H9 (cell line): ENCODE measurements around the gene RNF141. TPM values are rescaled to one million over a fixed set of nuclear protein-coding genes. Genes with fewer than 3 reads are reported as not detected.

Source experiments
- DNase-seq: peaks from one replicate; pipeline ENCODE4 v3.0.0-alpha.2; 2017
- H2AFZ ChIP-seq: one replicate; pipeline ENCODE4 v1.6.1; 2013; ENCODE audit warnings: mild to moderate bottlenecking, low read length, control low read depth, moderate library complexity
- H2AK5ac ChIP-seq: 2 replicates; pipeline ENCODE4 v1.6.1; 2013; ENCODE audit warnings: low read length, control low read depth, mixed read lengths; ENCODE audit not compliant: insufficient read length
- H2BK120ac ChIP-seq: one replicate; pipeline ENCODE4 v1.6.1; 2013; ENCODE audit warnings: low read depth, mild to moderate bottlenecking, low read length, control low read depth, inconsistent platforms; ENCODE audit not compliant: poor library complexity, severe bottlenecking
- H2BK12ac ChIP-seq: 2 replicates; pipeline ENCODE4 v1.6.1; 2013; ENCODE audit warnings: low read length, control low read depth, mixed read lengths, low read depth; ENCODE audit not compliant: insufficient read length
- H2BK15ac ChIP-seq: 2 replicates; pipeline ENCODE4 v1.6.1; 2013; ENCODE audit warnings: low read depth, low read length, control low read depth
- H2BK20ac ChIP-seq: one replicate; pipeline ENCODE4 v1.6.1; 2013; ENCODE audit warnings: low read depth, mild to moderate bottlenecking, low read length, control low read depth, inconsistent platforms; ENCODE audit not compliant: poor library complexity, severe bottlenecking
- H2BK5ac ChIP-seq: 2 replicates; pipeline ENCODE4 v1.6.1; 2013; ENCODE audit warnings: low read length, control low read depth, mixed read lengths; ENCODE audit not compliant: insufficient read length
- H3K14ac ChIP-seq: 2 replicates; pipeline ENCODE4 v1.6.1; 2013; ENCODE audit warnings: low read length, control low read depth; ENCODE audit not compliant: insufficient read depth
- H3K18ac ChIP-seq: 2 replicates; pipeline ENCODE4 v1.6.1; 2013; ENCODE audit warnings: low read depth, mild to moderate bottlenecking, mixed read lengths, low read length, control low read depth; ENCODE audit not compliant: insufficient read length
- H3K23ac ChIP-seq: 2 replicates; pipeline ENCODE4 v1.6.1; 2013; ENCODE audit warnings: low read length, control low read depth, mixed read lengths, low read depth; ENCODE audit not compliant: insufficient read length
- H3K23me2 ChIP-seq: 2 replicates; pipeline ENCODE4 v1.6.1; 2013; ENCODE audit warnings: low read depth, mild to moderate bottlenecking, mixed read lengths, low read length, control low read depth; ENCODE audit not compliant: insufficient read length, poor library complexity, severe bottlenecking
- H3K27ac ChIP-seq: 2 replicates; pipeline ENCODE4 v1.5.1; 2013; ENCODE audit warnings: low read length, control low read depth, mixed read lengths, low read depth; ENCODE audit not compliant: insufficient read length
- H3K27me3 ChIP-seq: 2 replicates; pipeline ENCODE4 v1.6.1; 2013; ENCODE audit warnings: low read length, control low read depth, inconsistent platforms; ENCODE audit not compliant: insufficient read depth
- H3K4ac ChIP-seq: 2 replicates; pipeline ENCODE4 v1.6.1; 2013; ENCODE audit warnings: low read depth, mild to moderate bottlenecking, control low read depth, inconsistent platforms, low read length, moderate library complexity
- H3K4me1 ChIP-seq: 2 replicates; pipeline ENCODE4 v1.6.1; 2013; ENCODE audit warnings: low read length, control low read depth, inconsistent platforms; ENCODE audit not compliant: insufficient read depth
- H3K4me2 ChIP-seq: 2 replicates; pipeline ENCODE4 v1.6.1; 2013; ENCODE audit warnings: low read length, control low read depth, mixed read lengths; ENCODE audit not compliant: insufficient read length, insufficient read depth
- H3K56ac ChIP-seq: 2 replicates; pipeline ENCODE4 v1.6.1; 2013; ENCODE audit warnings: low read depth, mild to moderate bottlenecking, mixed read lengths, low read length, control low read depth; ENCODE audit not compliant: insufficient read length
- H3K79me1 ChIP-seq: 2 replicates; pipeline ENCODE4 v1.6.1; 2013; ENCODE audit warnings: low read depth, mild to moderate bottlenecking, moderate library complexity, low read length, control low read depth, inconsistent platforms; ENCODE audit not compliant: insufficient read depth, poor library complexity, severe bottlenecking
- H3K79me2 ChIP-seq: 2 replicates; pipeline ENCODE4 v1.6.1; 2013; ENCODE audit warnings: low read length, control low read depth, inconsistent platforms; ENCODE audit not compliant: insufficient read depth
- H3K9ac ChIP-seq: 2 replicates; pipeline ENCODE4 v1.6.1; 2013; ENCODE audit warnings: low read length, control low read depth, mixed read lengths; ENCODE audit not compliant: insufficient read length; ENCODE audit errors: extremely low read depth
- H3K9me3 ChIP-seq: one replicate; pipeline ENCODE4 v1.6.1; 2013; ENCODE audit warnings: low read depth, low read length, inconsistent platforms; ENCODE audit not compliant: control insufficient read depth
- H3T11ph ChIP-seq: one replicate; pipeline ENCODE4 v1.6.1; 2013; ENCODE audit warnings: mild to moderate bottlenecking, low read length, control low read depth, inconsistent platforms
- H4K20me1 ChIP-seq: one replicate; pipeline ENCODE4 v1.6.1; 2013; ENCODE audit not compliant: control insufficient read depth, insufficient read length, insufficient read depth
- H4K5ac ChIP-seq: 2 replicates; pipeline ENCODE4 v1.6.1; 2013; ENCODE audit warnings: low read depth, mild to moderate bottlenecking, mixed read lengths, low read length, control low read depth; ENCODE audit not compliant: insufficient read length
- H4K8ac ChIP-seq: replicated peaks from 2 replicates; pipeline ENCODE4 v1.6.1; 2013; ENCODE audit warnings: low read length, control low read depth, mixed read lengths, low read depth; ENCODE audit not compliant: insufficient read length
- H4K91ac ChIP-seq: 2 replicates; pipeline ENCODE4 v1.6.1; 2013; ENCODE audit warnings: low read depth, mild to moderate bottlenecking, moderate library complexity, mixed read lengths, low read length, control low read depth; ENCODE audit not compliant: insufficient read length
- H3K27ac Mint-ChIP-seq, 3 experiments: 2 replicates in 2 of 3; 3 replicates in 1 of 3; pipeline ENCODE4 v1.8.0; 2020 to 2021; ENCODE audit warnings: mixed read lengths in 3 of 3, mild to moderate bottlenecking in 1 of 3, moderate library complexity in 1 of 3
- H3K27me3 Mint-ChIP-seq: 2 replicates; pipeline ENCODE4 v1.8.0; 2021; ENCODE audit warnings: low read depth, mild to moderate bottlenecking, moderate library complexity, mixed read lengths
- H3K36me3 Mint-ChIP-seq, 3 experiments: 2 replicates in 2 of 3; 3 replicates in 1 of 3; pipeline ENCODE4 v1.8.0; 2020 to 2021; ENCODE audit warnings: low read depth in 3 of 3, mixed read lengths in 3 of 3; ENCODE audit not compliant: insufficient read depth in 1 of 3
- H3K4me1 Mint-ChIP-seq, 2 experiments: 2 replicates each; pipeline ENCODE4 v1.8.0; 2020; ENCODE audit warnings: mixed read lengths in 2 of 2
- H3K4me3 Mint-ChIP-seq, 2 experiments: 2 replicates in 1 of 2; 3 replicates in 1 of 2; pipeline ENCODE4 v1.8.0; 2020 to 2021; ENCODE audit warnings: mild to moderate bottlenecking in 2 of 2, mixed read lengths in 2 of 2, moderate library complexity in 1 of 2
- H3K9me3 Mint-ChIP-seq, 2 experiments: 2 replicates in 1 of 2; 3 replicates in 1 of 2; pipeline ENCODE4 v1.8.0; 2020; ENCODE audit warnings: mild to moderate bottlenecking in 2 of 2, mixed read lengths in 2 of 2, moderate library complexity in 1 of 2
- CTCF ChIP-seq: fragments of 200-600 bp; sonication (generic); conservative IDR thresholded peaks from 3 replicates; pipeline ENCODE4 v1.8.0; 2021; ENCODE audit warnings: antibody characterized with exemption, mild to moderate bottlenecking
- WGBS: extraction: QIAGEN DNeasy Blood & Tissue Kit; methylation state at CpG from one replicate; pipeline ENCODE4 v1.1.7; 2013; ENCODE audit warnings: missing lambda C conversion rate, low lambda C conversion rate, mixed read lengths; ENCODE audit not compliant: insufficient read length; ENCODE audit errors: extremely low coverage; 5-methylcytosine and 5-hydroxymethylcytosine counted together
- total RNA-seq: library from RNA; stranded (reverse); gene quantifications from 2 replicates; pipeline ENCODE4 v1.2.1, GENCODE V29; 2021

RNF141 gene
- total RNA-seq, 1 experiment from 2014 or later, result 24.7 TPM

GRCh38 chr11:10587388-10587787, 46.4 kb upstream of the RNF141 start:
- Histone ChIP-seq H3K9ac (no peak overlapping the region), H3K27me3 (no peaks in the 10 kb centered on the region), H3K14ac (no peak overlapping the region), H2AFZ (no peak overlapping the region), H2BK120ac (no peak overlapping the region), H3K4me2 (no peak overlapping the region), H2AK5ac (no peak overlapping the region), H3K79me2 (no peaks in the 10 kb centered on the region), H2BK12ac (no peak overlapping the region), H3K9me3 (no peaks in the 10 kb centered on the region), H4K5ac (no peak overlapping the region), H2BK20ac (no peak overlapping the region), H4K8ac (no peak overlapping the region), H4K20me1 (no peaks in the 10 kb centered on the region), H3K56ac (no peak overlapping the region), H3K18ac (no peak overlapping the region), H3K4ac (no peak overlapping the region), H3K27ac (no peak overlapping the region), H2BK15ac (no peak overlapping the region), H3K23ac (no peak overlapping the region), H3K4me1 (no peaks in the 10 kb centered on the region), H3T11ph (no peak overlapping the region), H3K23me2 (no peaks in the 10 kb centered on the region), H2BK5ac (no peak overlapping the region), H3K79me1 (no peaks in the 10 kb centered on the region), H4K91ac (no peak overlapping the region)
- H3K27ac Mint-ChIP-seq, result no peak overlapping the region; a peak in 1 of 7 replicates
- H3K27me3 Mint-ChIP-seq, result no peaks in the 10 kb centered on the region
- no peak for TF ChIP-seq CTCF
- no peak overlapping the region for H3K4me3 Mint-ChIP-seq
- peaks cover 0 to 5% of the 10 kb centered on the region in 2 experiments; a peak in 2 of 4 replicates for H3K4me1 Mint-ChIP-seq
- no peak for DNase-seq
- WGBS, result no CpG with 5 or more reads among the region's 7 CpGs
- H3K36me3 Mint-ChIP-seq, result peaks cover 0 to 2% (median 0%) of the 10 kb centered on the region in 3 experiments; a peak in 1 of 7 replicates
- no peaks in the 10 kb centered on the region for H3K9me3 Mint-ChIP-seq
